Smooth muscle cell (in vitro differentiated cells): ENCODE results near the gene FBXO46. TPM values are rescaled to one million over a fixed set of nuclear protein-coding genes. Genes with fewer than 3 reads are reported as not detected.

ENCODE experiments used
- DNase-seq: peaks from one replicate; lab custom pipeline; 2025; ENCODE audit not compliant: unreplicated experiment; lab: John Stamatoyannopoulos, UW
- H2AFZ ChIP-seq: fragments of 200-600 bp; sonication (generic); 2 replicates; pipeline ENCODE4 v1.6.0; 2016; ENCODE audit warnings: antibody characterized with exemption, low read depth, mild to moderate bottlenecking
- H3F3A ChIP-seq: fragments of 200-600 bp; sonication (generic); 2 replicates; pipeline ENCODE4 v1.6.0; 2017; ENCODE audit warnings: antibody characterized with exemption, low read depth
- H3K27ac ChIP-seq: fragments of 200-600 bp; sonication (generic); 2 replicates; pipeline ENCODE4 v1.5.1; 2016; ENCODE audit warnings: low read depth, mild to moderate bottlenecking
- H3K27me3 ChIP-seq: fragments of 200-600 bp; sonication (generic); 2 replicates; pipeline ENCODE4 v1.6.1; 2016; ENCODE audit warnings: low read depth, mild to moderate bottlenecking
- H3K36me3 ChIP-seq: fragments of 200-600 bp; sonication (generic); 2 replicates; pipeline ENCODE4 v1.5.1; 2016; ENCODE audit warnings: low read depth
- H3K4me1 ChIP-seq: fragments of 200-600 bp; sonication (generic); 2 replicates; pipeline ENCODE4 v1.5.1; 2016; ENCODE audit warnings: low read depth
- H3K4me2 ChIP-seq: fragments of 200-600 bp; sonication (generic); 2 replicates; pipeline ENCODE4 v1.6.0; 2016; ENCODE audit warnings: mild to moderate bottlenecking
- H3K4me3 ChIP-seq: fragments of 200-600 bp; sonication (generic); 2 replicates; pipeline ENCODE4 v1.5.1; 2016; ENCODE audit warnings: mild to moderate bottlenecking
- H3K79me2 ChIP-seq: fragments of 200-600 bp; sonication (generic); 2 replicates; pipeline ENCODE4 v1.6.0; 2016; ENCODE audit warnings: low read depth, mild to moderate bottlenecking
- H3K9ac ChIP-seq: fragments of 200-600 bp; sonication (generic); 2 replicates; pipeline ENCODE4 v1.6.0; 2016; ENCODE audit warnings: low read depth
- H3K9me3 ChIP-seq: fragments of 200-600 bp; sonication (generic); replicated peaks from 2 replicates; pipeline ENCODE4 v1.5.1; 2016; ENCODE audit warnings: low read depth
- H4K20me1 ChIP-seq: fragments of 200-600 bp; sonication (generic); 2 replicates; pipeline ENCODE4 v1.6.0; 2016; ENCODE audit warnings: low read depth
- WGBS: methylation state at CpG from one replicate; pipeline ENCODE4 v1.1.7; 2016; ENCODE audit warnings: low lambda C conversion rate; 5-methylcytosine and 5-hydroxymethylcytosine counted together
- polyA plus RNA-seq: library from polyadenylated mRNA; unstranded; fragments of >200 nt; fragmentation: Nextera tagmentation; extraction: Ambion mirVana; gene quantifications from 2 replicates; pipeline ENCODE4 v1.2.1, GENCODE V29; 2016
- total RNA-seq: library from RNA; depleted of rRNA; stranded (reverse); fragments of >200 nt; gene quantifications from 2 replicates; pipeline ENCODE4 v1.2.3, GENCODE V29; 2014
- TF ChIP-seq, protein P1 (sequence below): fragments of 200-600 bp; sonication (generic); IDR thresholded peaks from 2 replicates; pipeline ENCODE4 v1.5.1; 2017; ENCODE audit warnings: borderline replicate concordance, mild to moderate bottlenecking, antibody characterized with exemption; ENCODE audit not compliant: insufficient read depth, poor library complexity, severe bottlenecking

The FBXO46 gene
- total and polyA plus RNA-seq, 2 experiments from 2014 or later: 7.2 to 7.9 TPM

- no peaks in the 10 kb centered on the region for H3F3A ChIP-seq
- no peaks in the 10 kb centered on the region for H3K4me1 ChIP-seq
- TF ChIP-seq, protein P1, sequence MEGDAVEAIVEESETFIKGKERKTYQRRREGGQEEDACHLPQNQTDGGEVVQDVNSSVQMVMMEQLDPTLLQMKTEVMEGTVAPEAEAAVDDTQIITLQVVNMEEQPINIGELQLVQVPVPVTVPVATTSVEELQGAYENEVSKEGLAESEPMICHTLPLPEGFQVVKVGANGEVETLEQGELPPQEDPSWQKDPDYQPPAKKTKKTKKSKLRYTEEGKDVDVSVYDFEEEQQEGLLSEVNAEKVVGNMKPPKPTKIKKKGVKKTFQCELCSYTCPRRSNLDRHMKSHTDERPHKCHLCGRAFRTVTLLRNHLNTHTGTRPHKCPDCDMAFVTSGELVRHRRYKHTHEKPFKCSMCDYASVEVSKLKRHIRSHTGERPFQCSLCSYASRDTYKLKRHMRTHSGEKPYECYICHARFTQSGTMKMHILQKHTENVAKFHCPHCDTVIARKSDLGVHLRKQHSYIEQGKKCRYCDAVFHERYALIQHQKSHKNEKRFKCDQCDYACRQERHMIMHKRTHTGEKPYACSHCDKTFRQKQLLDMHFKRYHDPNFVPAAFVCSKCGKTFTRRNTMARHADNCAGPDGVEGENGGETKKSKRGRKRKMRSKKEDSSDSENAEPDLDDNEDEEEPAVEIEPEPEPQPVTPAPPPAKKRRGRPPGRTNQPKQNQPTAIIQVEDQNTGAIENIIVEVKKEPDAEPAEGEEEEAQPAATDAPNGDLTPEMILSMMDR: no peak
- no peak overlapping the region for H3K27ac ChIP-seq
- no peak overlapping the region for H3K4me3 ChIP-seq
- 76% methylated on average over 3 of the region's 3 CpGs for WGBS
- H4K20me1 ChIP-seq: no peaks in the 10 kb centered on the region
- no peaks in the 10 kb centered on the region for H3K9me3 ChIP-seq
- no peaks in the 10 kb centered on the region for H3K27me3 ChIP-seq
- H2AFZ ChIP-seq: no peak overlapping the region
- no peak for DNase-seq
- no peak overlapping the region for H3K4me2 ChIP-seq
- no peak overlapping the region for H3K9ac ChIP-seq
- H3K79me2 ChIP-seq: peaks cover 69% of the 10 kb centered on the region
- H3K36me3 ChIP-seq: no peaks in the 10 kb centered on the region
Measured at GRCh38 chr19:45715139-45715538, 15.6 kb downstream of the FBXO46 start.

- Histone ChIP-seq H3F3A (no peaks in the 10 kb centered on the region), H3K9ac (no peak overlapping the region), H3K4me3 (no peak overlapping the region), H3K79me2 (peaks cover 62% of the 10 kb centered on the region), H3K27me3 (no peaks in the 10 kb centered on the region), H2AFZ (no peak overlapping the region), H3K4me2 (no peak overlapping the region), H3K27ac (no peak overlapping the region), H3K9me3 (no peaks in the 10 kb centered on the region), H4K20me1 (no peaks in the 10 kb centered on the region), H3K36me3 (no peaks in the 10 kb centered on the region), H3K4me1 (no peaks in the 10 kb centered on the region)
- TF ChIP-seq, protein P1: no peak
- DNase-seq: no peak
- WGBS: 97% methylated on average over 15 of the region's 15 CpGs
Measured at GRCh38 chr19:45713141-45713540, 17.6 kb downstream of the FBXO46 start.

DNA sequence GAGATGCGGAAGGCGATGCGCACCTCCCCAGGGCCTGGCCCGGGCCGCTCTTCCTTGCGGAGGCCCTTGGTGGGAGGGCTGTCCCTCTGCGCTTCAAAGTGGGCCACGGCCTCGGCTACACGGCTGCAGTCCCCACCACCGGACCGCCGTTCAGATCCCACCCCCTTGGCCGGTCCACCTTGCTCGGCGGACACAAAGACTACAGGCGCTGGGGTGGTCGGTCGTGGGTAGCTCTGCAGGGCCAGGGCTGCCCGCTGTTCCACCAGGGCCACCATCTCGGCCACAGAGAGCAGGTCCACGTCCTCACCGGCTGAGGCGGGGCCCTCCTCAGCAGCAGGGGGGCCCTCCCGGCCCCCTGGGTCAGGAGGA, 18.0 kb downstream of the FBXO46 start:
- H3K36me3 ChIP-seq: no peaks in the 10 kb centered on the region
- H3K27ac ChIP-seq: no peak overlapping the region
- H3F3A ChIP-seq: no peaks in the 10 kb centered on the region
- H3K27me3 ChIP-seq: no peaks in the 10 kb centered on the region
- H3K9ac ChIP-seq: no peak overlapping the region
- no peaks in the 10 kb centered on the region for H3K9me3 ChIP-seq
- no peak overlapping the region for H2AFZ ChIP-seq
- TF ChIP-seq, protein P1: no peak
- 99% methylated on average over 25 of the region's 25 CpGs for WGBS
- H3K4me3 ChIP-seq: no peak overlapping the region
- peaks cover 62% of the 10 kb centered on the region for H3K79me2 ChIP-seq
- H3K4me2 ChIP-seq: no peak overlapping the region
- H3K4me1 ChIP-seq: no peaks in the 10 kb centered on the region
- no peaks in the 10 kb centered on the region for H4K20me1 ChIP-seq
- no peak for DNase-seq

DNA sequence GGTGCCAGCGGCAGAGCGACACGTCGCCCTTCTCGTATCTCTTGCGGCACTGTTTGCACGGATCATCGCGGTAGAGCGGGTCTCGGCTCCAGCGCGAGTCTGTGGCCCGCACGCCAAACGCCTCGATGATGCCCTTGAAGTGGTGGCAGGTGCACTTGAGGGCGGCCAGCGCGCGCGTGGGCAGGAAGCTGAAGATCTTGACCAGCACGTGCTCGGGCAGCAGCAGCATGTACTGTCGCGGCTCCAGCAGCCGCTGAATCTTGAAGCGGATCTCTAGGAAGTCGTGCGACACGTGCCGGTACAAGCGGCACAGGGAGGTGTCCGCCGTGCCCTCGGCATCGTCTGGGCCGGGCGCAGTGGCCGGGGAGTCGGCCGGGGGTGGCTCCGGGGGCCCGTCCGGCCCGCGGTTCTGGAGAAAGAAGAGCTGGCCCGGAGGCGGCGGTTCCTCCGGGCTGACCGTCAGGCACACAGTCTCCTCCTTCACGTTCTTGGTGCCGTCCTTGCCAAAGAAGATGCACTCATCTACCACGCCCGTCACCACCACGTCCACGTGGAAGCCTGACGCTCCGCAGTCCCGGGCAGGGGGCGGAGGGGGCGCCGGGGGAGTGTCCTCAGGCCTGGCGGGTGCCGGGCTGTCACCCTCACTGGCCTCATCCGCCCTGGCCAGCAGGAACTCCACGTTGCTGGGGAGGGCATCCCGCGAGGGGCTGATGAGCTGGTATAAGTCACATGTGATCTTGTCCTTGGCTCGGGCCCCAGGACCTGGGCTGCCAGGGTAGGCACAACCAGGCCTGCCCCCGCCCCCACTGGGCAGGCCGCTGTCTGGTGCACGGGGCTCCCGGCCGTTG, 18.6 kb downstream of the FBXO46 start:
- Histone ChIP-seq H3K4me1 (no peaks in the 10 kb centered on the region), H4K20me1 (no peaks in the 10 kb centered on the region), H2AFZ (no peak overlapping the region), H3K4me2 (no peak overlapping the region), H3K4me3 (no peak overlapping the region), H3K9ac (no peak overlapping the region), H3K36me3 (no peaks in the 10 kb centered on the region), H3K27ac (no peak overlapping the region), H3F3A (peaks cover 4% of the 10 kb centered on the region), H3K27me3 (no peaks in the 10 kb centered on the region), H3K79me2 (peaks cover 62% of the 10 kb centered on the region), H3K9me3 (no peaks in the 10 kb centered on the region)
- DNase-seq: no peak
- 98% methylated on average over 62 of the region's 76 CpGs for WGBS
- TF ChIP-seq, protein P1: no peak
